Measurements from ENCODE around the gene PHKG2. TPM values are rescaled to one million over a fixed set of nuclear protein-coding genes. Genes with fewer than 3 reads are reported as not detected.

PHKG2 gene
- total and polyA plus RNA-seq, 2 experiments from 2014 or later: 35.1 to 52.1 TPM

DNA sequence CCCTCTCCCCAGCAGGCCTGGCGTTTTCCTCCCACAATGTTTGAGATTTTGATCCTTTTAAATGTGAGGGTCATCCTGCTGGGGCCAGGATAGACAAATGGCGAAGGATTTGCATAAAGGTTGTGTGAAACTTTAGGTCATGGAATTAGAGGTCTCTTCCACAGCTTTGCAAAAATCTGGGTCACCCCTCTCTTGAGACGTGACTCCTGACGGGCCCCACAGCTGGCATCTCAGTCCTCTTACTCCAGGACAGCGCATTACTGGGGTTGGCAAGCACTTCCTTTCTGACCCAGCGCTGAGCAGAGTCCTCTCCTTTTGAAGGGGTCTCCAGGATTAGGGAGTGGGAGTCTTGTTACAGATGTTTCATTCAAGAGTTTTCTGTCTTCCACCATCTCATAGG is 31.4 kb downstream of the PHKG2 start:
- TF ChIP-seq, protein P1, sequence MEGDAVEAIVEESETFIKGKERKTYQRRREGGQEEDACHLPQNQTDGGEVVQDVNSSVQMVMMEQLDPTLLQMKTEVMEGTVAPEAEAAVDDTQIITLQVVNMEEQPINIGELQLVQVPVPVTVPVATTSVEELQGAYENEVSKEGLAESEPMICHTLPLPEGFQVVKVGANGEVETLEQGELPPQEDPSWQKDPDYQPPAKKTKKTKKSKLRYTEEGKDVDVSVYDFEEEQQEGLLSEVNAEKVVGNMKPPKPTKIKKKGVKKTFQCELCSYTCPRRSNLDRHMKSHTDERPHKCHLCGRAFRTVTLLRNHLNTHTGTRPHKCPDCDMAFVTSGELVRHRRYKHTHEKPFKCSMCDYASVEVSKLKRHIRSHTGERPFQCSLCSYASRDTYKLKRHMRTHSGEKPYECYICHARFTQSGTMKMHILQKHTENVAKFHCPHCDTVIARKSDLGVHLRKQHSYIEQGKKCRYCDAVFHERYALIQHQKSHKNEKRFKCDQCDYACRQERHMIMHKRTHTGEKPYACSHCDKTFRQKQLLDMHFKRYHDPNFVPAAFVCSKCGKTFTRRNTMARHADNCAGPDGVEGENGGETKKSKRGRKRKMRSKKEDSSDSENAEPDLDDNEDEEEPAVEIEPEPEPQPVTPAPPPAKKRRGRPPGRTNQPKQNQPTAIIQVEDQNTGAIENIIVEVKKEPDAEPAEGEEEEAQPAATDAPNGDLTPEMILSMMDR (IDR thresholded peaks at IDR 0.05; ENCODE audit: low read depth, low read length): no peak
- H3K27me3 ChIP-seq: no peaks in the 10 kb centered on the region
- peaks cover 27% of the 10 kb centered on the region for H3K36me3 ChIP-seq
- H3K27ac ChIP-seq: peak overlapping the region; percentile 82
- no peak overlapping the region for H3K4me3 ChIP-seq
- no peaks in the 10 kb centered on the region for H3K9me3 ChIP-seq (ENCODE audit: low read depth)
- DNase-seq (ENCODE audit: low read depth in 1 of 2, low spot score in 1 of 2): no peak
- peaks cover 25% of the 10 kb centered on the region for H3K4me1 ChIP-seq (ENCODE audit: low read depth)

GRCh38 chr16:30780021-30780420 is 31.8 kb downstream of the PHKG2 start:
- Histone ChIP-seq H3K4me3 (no peak overlapping the region), H3K36me3 (peaks cover 27% of the 10 kb centered on the region), H3K27me3 (no peaks in the 10 kb centered on the region), H3K27ac (peak overlapping the region; percentile 82), H3K4me1 (ENCODE audit: low read depth) (peaks cover 22% of the 10 kb centered on the region), H3K9me3 (ENCODE audit: low read depth) (no peaks in the 10 kb centered on the region)
- DNase-seq (ENCODE audit: low read depth in 1 of 2, low spot score in 1 of 2): no peak
- TF ChIP-seq, protein P1 (IDR thresholded peaks at IDR 0.05; ENCODE audit: low read depth, low read length): no peak

- peaks cover 27% of the 10 kb centered on the region for H3K36me3 ChIP-seq
- no peak for DNase-seq (ENCODE audit: low read depth in 1 of 2, low spot score in 1 of 2)
Observed at GRCh38 chr16:30780549-30780948, 32.3 kb downstream of the PHKG2 start.

DNA sequence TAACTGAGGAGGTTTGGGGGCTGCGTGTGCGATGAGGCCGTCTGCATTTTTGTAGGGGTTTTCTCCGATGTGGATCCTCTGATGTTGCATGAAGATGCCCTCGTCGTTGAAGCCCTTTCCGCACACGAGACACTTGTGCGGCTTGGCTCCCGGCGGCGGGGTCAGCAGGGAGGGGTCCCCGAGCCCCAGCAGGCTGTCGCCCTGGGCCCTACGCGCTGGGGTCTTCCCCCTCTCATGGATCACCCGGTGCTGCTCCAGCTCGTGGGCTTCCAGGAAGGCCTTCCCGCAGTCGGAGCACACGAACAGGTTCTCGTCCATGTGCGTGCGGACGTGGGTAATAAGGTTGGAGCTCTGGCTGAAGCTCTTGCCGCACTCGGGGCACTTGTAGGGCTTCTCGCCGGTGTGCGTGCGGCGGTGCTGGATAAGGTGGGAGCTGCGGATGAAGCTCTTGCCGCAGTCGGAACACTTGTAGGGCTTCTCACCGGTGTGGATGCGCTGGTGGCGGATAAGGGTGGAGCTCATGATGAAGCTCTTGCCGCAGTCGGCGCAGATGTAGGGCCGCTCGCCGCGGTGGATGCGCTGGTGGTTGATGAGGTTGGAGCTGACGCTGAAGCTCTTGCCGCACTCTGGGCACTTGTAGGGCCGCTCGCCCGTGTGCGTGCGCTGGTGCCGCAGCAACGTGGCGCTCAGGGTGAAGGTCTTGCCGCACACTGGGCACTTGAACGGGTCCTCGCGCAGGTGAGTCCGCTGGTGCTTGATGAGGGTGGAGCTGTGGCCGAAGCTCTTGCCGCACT is 34.5 kb downstream of the PHKG2 start:
- Histone ChIP-seq H3K27me3 (no peaks in the 10 kb centered on the region), H3K27ac (no peak overlapping the region), H3K4me3 (no peak overlapping the region), H3K4me1 (ENCODE audit: low read depth) (peaks cover 23% of the 10 kb centered on the region), H3K36me3 (peaks cover 27% of the 10 kb centered on the region), H3K9me3 (ENCODE audit: low read depth) (no peaks in the 10 kb centered on the region)
- TF ChIP-seq, protein P1 (IDR thresholded peaks at IDR 0.05; ENCODE audit: low read depth, low read length): no peak
- no peak for DNase-seq (ENCODE audit: low read depth in 1 of 2, low spot score in 1 of 2)

More at GRCh38 chr16:30780549-30780948, 32.3 kb downstream of the PHKG2 start:
- H3K4me1 ChIP-seq (ENCODE audit: low read depth): peaks cover 25% of the 10 kb centered on the region
- TF ChIP-seq, protein P1 (IDR thresholded peaks at IDR 0.05; ENCODE audit: low read depth, low read length): no peak
- no peak overlapping the region for H3K4me3 ChIP-seq
- no peaks in the 10 kb centered on the region for H3K9me3 ChIP-seq (ENCODE audit: low read depth)
- H3K27ac ChIP-seq: peak overlapping the region; percentile 82
- no peaks in the 10 kb centered on the region for H3K27me3 ChIP-seq

DNA sequence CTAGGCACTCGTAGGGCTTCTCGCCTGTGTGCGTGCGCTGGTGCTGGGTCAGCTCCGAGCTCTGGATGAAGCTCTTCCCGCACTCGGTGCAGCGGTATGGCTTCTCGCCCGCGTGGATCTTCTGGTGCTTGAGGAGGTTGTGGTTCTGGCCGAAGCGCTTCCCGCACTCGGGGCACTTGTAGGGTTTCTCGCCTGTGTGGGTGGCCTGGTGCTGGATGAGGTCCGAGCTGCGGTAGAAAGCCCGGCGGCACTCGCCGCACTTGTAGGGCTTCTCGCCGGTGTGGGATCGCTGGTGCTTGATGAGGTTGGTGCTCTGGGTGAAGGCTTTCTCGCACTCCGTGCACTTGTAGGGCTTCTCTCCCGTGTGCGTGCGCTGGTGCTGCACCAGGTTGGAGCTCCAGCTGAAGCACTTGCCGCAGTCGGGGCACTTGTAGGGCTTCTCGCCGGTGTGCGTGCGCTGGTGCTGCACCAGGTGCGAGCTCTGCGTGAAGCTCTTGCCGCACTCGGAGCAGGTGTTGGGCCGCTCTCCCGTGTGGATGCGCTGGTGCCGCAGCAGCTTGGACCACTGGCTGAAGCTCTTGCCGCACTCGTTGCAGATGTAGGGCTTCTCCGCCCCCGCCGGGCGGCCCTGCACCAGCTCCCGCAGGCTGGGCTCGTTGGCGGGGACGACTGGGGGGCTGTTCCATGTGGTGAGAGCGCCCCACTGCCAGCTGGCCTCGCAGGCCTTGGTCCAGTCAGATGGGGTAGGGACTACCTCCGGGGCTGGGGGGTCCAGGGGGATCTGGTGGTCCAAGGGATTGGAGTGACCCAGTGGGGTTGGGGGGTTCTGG is 35.3 kb downstream of the PHKG2 start:
- no peaks in the 10 kb centered on the region for H3K27me3 ChIP-seq
- no peak overlapping the region for H3K4me3 ChIP-seq
- TF ChIP-seq, protein P1 (IDR thresholded peaks at IDR 0.05; ENCODE audit: low read depth, low read length): no peak
- DNase-seq (ENCODE audit: low read depth in 1 of 2, low spot score in 1 of 2): no peak
- H3K4me1 ChIP-seq (ENCODE audit: low read depth): peaks cover 14% of the 10 kb centered on the region
- H3K9me3 ChIP-seq (ENCODE audit: low read depth): no peaks in the 10 kb centered on the region
- H3K36me3 ChIP-seq: peaks cover 27% of the 10 kb centered on the region
- H3K27ac ChIP-seq: no peak overlapping the region
